Kasumi-1 (cell line): ENCODE results near the gene MEX3D.
A peak's percentile ranks its signal among the peaks of the same experiment; 100 is the strongest.

ENCODE experiments used
- DNase-seq, 2 experiments: peaks; one replicate each; lab custom pipeline; 2025; lab: John Stamatoyannopoulos, UW

Gene MEX3D

GRCh38 chr19:1518471-1518870 lies 49.7 kb downstream of the MEX3D start:
- no peak for DNase-seq

- DNase-seq: no peak
Measured at GRCh38 chr19:1516395-1516753, 51.8 kb downstream of the MEX3D start.

GRCh38 chr19:1514986-1515721 lies 53.0 kb downstream of the MEX3D start:
- no peak for DNase-seq

- no peak for DNase-seq
Measured at GRCh38 chr19:1514295-1514661, 53.8 kb downstream of the MEX3D start.

GRCh38 chr19:1513499-1514294 lies 54.4 kb downstream of the MEX3D start:
- peak; percentile 27 to 47 for DNase-seq

GRCh38 chr19:1512671-1513498 lies 55.2 kb downstream of the MEX3D start, which contains the start of gene ADAMTSL5:
ADAMTSL5 (minus strand) TSS chr19:1513019; CDS start chr19:1510943, 2,076 bp downstream.
- DNase-seq: no peak

- no peak for DNase-seq
Measured at GRCh38 chr19:1511318-1512317, 56.5 kb downstream of the MEX3D start.

- DNase-seq: no peak
Measured at GRCh38 chr19:1510807-1511206, 57.3 kb downstream of the MEX3D start.

GRCh38 chr19:1510442-1510806 lies 57.7 kb downstream of the MEX3D start:
- DNase-seq: no peak

GRCh38 chr19:1509602-1510441 lies 58.3 kb downstream of the MEX3D start:
- no peak for DNase-seq

- DNase-seq: no peak
Measured at GRCh38 chr19:1508507-1508856, 59.6 kb downstream of the MEX3D start.

GRCh38 chr19:1507763-1508506 lies 60.2 kb downstream of the MEX3D start:
- DNase-seq: peak; percentile 86 to 90

GRCh38 chr19:1507192-1507660 lies 60.9 kb downstream of the MEX3D start:
- DNase-seq: no peak

GRCh38 chr19:1505991-1506881 lies 61.9 kb downstream of the MEX3D start:
- DNase-seq: no peak

GRCh38 chr19:1505012-1505411 lies 63.1 kb downstream of the MEX3D start:
- no peak for DNase-seq
